Uterus (tissue), 2 donors: ENCODE data around the gene RBMS1.
A peak's percentile ranks its signal among the peaks of the same experiment; 100 is the strongest.

Experiments used
- CTCF ChIP-seq, 4 experiments: fragments of 200-600 bp in 2 of 4; fragments of 450-650 bp in 2 of 4; sonication (generic) in 2 of 4; IDR thresholded peaks; one replicate each; pipeline ENCODE4 v1.5.1; 2016 to 2019; ENCODE audit warnings: antibody characterized with exemption in 4 of 4, mild to moderate bottlenecking in 2 of 4, moderate library complexity in 1 of 4
- POLR2A ChIP-seq, 2 donors: fragments of 450-650 bp; IDR thresholded peaks; one replicate each; pipeline ENCODE4 v1.6.1; 2016; ENCODE audit warnings: antibody characterized with exemption in 2 of 2, mild to moderate bottlenecking in 1 of 2, moderate library complexity in 1 of 2

- peak; percentile 37 to 48 (median 43) for TF ChIP-seq CTCF (IDR thresholded peaks at IDR 0.05)
- TF ChIP-seq POLR2A (IDR thresholded peaks at IDR 0.05): no peak
Observed at GRCh38 chr2:160278879-160279177, 214.8 kb downstream of the RBMS1 start.
